Erythroblast (primary cell): ENCODE data around the gene TGM3.

Source experiments
- GATA1 ChIP-seq: IDR thresholded peaks from 2 replicates; pipeline ENCODE4 v1.6.1; 2011; ENCODE audit warnings: low read depth, mild to moderate bottlenecking, control low read depth, low read length, moderate library complexity
- POLR2A ChIP-seq: IDR thresholded peaks from 2 replicates; pipeline ENCODE4 v1.6.1; 2011; ENCODE audit warnings: mild to moderate bottlenecking, low read length

GRCh38 chr20:2305479-2305878 is 9.7 kb downstream of the TGM3 start:
- no peak for TF ChIP-seq POLR2A
- TF ChIP-seq GATA1, result no peak
